ENCODE data around the gene NEK11.
"Not testable (repeated sequence)": the region's sequence is repeated elsewhere in the genome, so short reads cannot be mapped to it uniquely, and the experiment has no call there.

Gene NEK11

GRCh38 chr3:131299836-131300235, 273.2 kb downstream of the NEK11 start:
- DNase-seq (ENCODE audit: low read depth in 2 of 2): no peak

- no peak for DNase-seq (ENCODE audit: low read depth in 2 of 2)
These were observed 277.2 kb downstream of the NEK11 start for GRCh38 chr3:131303848-131304247.

GRCh38 chr3:131304890-131305289, 278.2 kb downstream of the NEK11 start:
- no peak for DNase-seq (ENCODE audit: low read depth in 2 of 2)

GRCh38 chr3:131306242-131306641, 279.6 kb downstream of the NEK11 start:
- DNase-seq (ENCODE audit: low read depth in 2 of 2): no peak

- DNase-seq (ENCODE audit: low read depth in 2 of 2): no peak
These were observed 287.6 kb downstream of the NEK11 start for GRCh38 chr3:131314318-131314717.

- no peak for DNase-seq (ENCODE audit: low read depth in 2 of 2)
These were observed 288.5 kb downstream of the NEK11 start for GRCh38 chr3:131315162-131315561.

GRCh38 chr3:131317667-131318066, 291.0 kb downstream of the NEK11 start:
- no peak for DNase-seq (ENCODE audit: low read depth in 2 of 2)

- DNase-seq (ENCODE audit: low read depth in 2 of 2): no peak
These were observed 296.3 kb downstream of the NEK11 start for GRCh38 chr3:131323014-131323413.

- no peak for DNase-seq (ENCODE audit: low read depth in 2 of 2)
These were observed 297.1 kb downstream of the NEK11 start for GRCh38 chr3:131323792-131324191.

- no peak for DNase-seq (ENCODE audit: low read depth in 2 of 2)
These were observed 298.2 kb downstream of the NEK11 start for GRCh38 chr3:131324923-131325322.

GRCh38 chr3:131326307-131326706, 299.6 kb downstream of the NEK11 start:
- no peak for DNase-seq (ENCODE audit: low read depth in 2 of 2)

GRCh38 chr3:131328721-131329120, 302.0 kb downstream of the NEK11 start:
- DNase-seq (ENCODE audit: low read depth in 2 of 2): no peak

GRCh38 chr3:131329774-131330173, 303.1 kb downstream of the NEK11 start:
- no peak for DNase-seq (ENCODE audit: low read depth in 2 of 2)

GRCh38 chr3:131331456-131332085, 304.9 kb downstream of the NEK11 start:
- DNase-seq (ENCODE audit: low read depth in 2 of 2): not testable (repeated sequence)

GRCh38 chr3:131338948-131339640, 312.4 kb downstream of the NEK11 start:
- no peak for DNase-seq (ENCODE audit: low read depth in 2 of 2)

GRCh38 chr3:131341761-131342160, 315.1 kb downstream of the NEK11 start:
- DNase-seq (ENCODE audit: low read depth in 2 of 2): no peak

- no peak for DNase-seq (ENCODE audit: low read depth in 2 of 2)
These were observed 322.2 kb downstream of the NEK11 start for GRCh38 chr3:131348911-131349310.

- no peak for DNase-seq (ENCODE audit: low read depth in 2 of 2)
These were observed 322.8 kb downstream of the NEK11 start for GRCh38 chr3:131349454-131349853.

- DNase-seq (ENCODE audit: low read depth in 2 of 2): no peak
These were observed 323.3 kb downstream of the NEK11 start for GRCh38 chr3:131349946-131350347.

- no peak for DNase-seq (ENCODE audit: low read depth in 2 of 2)
These were observed 323.8 kb downstream of the NEK11 start for GRCh38 chr3:131350506-131350905.

- DNase-seq (ENCODE audit: low read depth in 2 of 2): no peak
These were observed 326.6 kb downstream of the NEK11 start for GRCh38 chr3:131353016-131353877.

- DNase-seq (ENCODE audit: low read depth in 2 of 2): no peak
These were observed 327.3 kb downstream of the NEK11 start for GRCh38 chr3:131353986-131354385.

Data from stimulated activated CD8-positive, alpha-beta memory T cell treated with anti-CD3 and anti-CD28 coated beads, Interleukin-2, amount 100 ng/mL, for 48 hours (primary cell).